HCT116 (cell line): ENCODE data around the gene SLC39A13. TPM values are rescaled to one million over a fixed set of nuclear protein-coding genes. Genes with fewer than 3 reads are reported as not detected.

Source experiments
- ATAC-seq: fragments of 200-7000 bp; cut with Tn5 transposase; 2 replicates; pipeline ENCODE4 v1.9.1; 2020; ENCODE audit warnings: mild to moderate bottlenecking, moderate library complexity
- BruUV-seq: library from RNA; stranded (reverse); fragments of 400-500 nt; replicated peaks from 2 replicates; lab custom pipeline; 2021; lab: Mats Ljungman, UMichigan
- CTCF ChIA-PET: fragments of 300-600 bp; sonication (Branson Sonifier 250); formaldehyde crosslinking; loops from one replicate; lab custom pipeline; 2021; ENCODE audit warnings: antibody characterized with exemption; lab: Charles Lee
- POLR2A ChIA-PET: fragments of 300-600, 350-600 bp; sonication (Branson Sonifier 250); formaldehyde crosslinking; loops from one replicate; lab custom pipeline; 2021; ENCODE audit warnings: antibody characterized with exemption; lab: Charles Lee
- RAD21 ChIA-PET, 2 experiments: fragments of 300-600 bp; sonication (Branson Sonifier 250); formaldehyde crosslinking; loops; one replicate each; lab custom pipeline; 2023; ENCODE audit warnings: low total read pairs in 2 of 2; ENCODE audit not compliant: uncharacterized antibody in 2 of 2, unreplicated experiment in 2 of 2, low non-redundant PET in 1 of 2; lab: Charles Lee
- DNase-seq: peaks from one replicate; pipeline ENCODE4 v3.0.0-alpha.2; 2010; ENCODE audit warnings: low read depth, low spot score
- H2AFZ ChIP-seq: fragments of 200-600 bp; shearing (Covaris generic), sonication (generic); 2 replicates; pipeline ENCODE4 v1.6.1; 2017; ENCODE audit warnings: low read depth, mixed run types, mixed read lengths, antibody characterized with exemption, low read length; ENCODE audit not compliant: poor library complexity, severe bottlenecking
- H3K27ac ChIP-seq: 2 replicates; pipeline ENCODE4 v1.5.1; 2012; ENCODE audit warnings: low read depth, low read length
- H3K27me3 ChIP-seq: fragments of 200-600 bp; sonication (generic); 2 replicates; pipeline ENCODE4 v1.6.1; 2016; ENCODE audit warnings: mixed run types, low read length, mixed read lengths; ENCODE audit not compliant: insufficient read depth
- H3K36me3 ChIP-seq, 2 experiments: fragments of 200-500 bp in 1 of 2; fragments of 200-600 bp in 1 of 2; sonication (Bioruptor generic) in 1 of 2; sonication (generic) in 1 of 2; 2 replicates each; pipeline versions ENCODE4 v1.5.1 to v1.6.1; 2014 to 2016; ENCODE audit warnings: low read length in 2 of 2, inconsistent platforms in 1 of 2, mixed read lengths in 1 of 2, mixed run types in 1 of 2; ENCODE audit not compliant: insufficient read depth in 2 of 2, control insufficient read depth in 1 of 2
- H3K4me1 ChIP-seq, 2 experiments: fragments of 200-600 bp in 1 of 2; sonication (generic) in 1 of 2; 2 replicates each; pipeline versions ENCODE4 v1.5.1 to v1.6.1; 2012 to 2017; ENCODE audit warnings: low read length in 2 of 2, inconsistent platforms in 1 of 2, mild to moderate bottlenecking in 1 of 2, mixed read lengths in 1 of 2, mixed run types in 1 of 2, moderate library complexity in 1 of 2; ENCODE audit not compliant: insufficient read depth in 2 of 2, control insufficient read depth in 1 of 2
- H3K4me2 ChIP-seq: fragments of 200-600 bp; sonication (generic); 2 replicates; pipeline ENCODE4 v1.6.1; 2017; ENCODE audit warnings: mixed run types, low read length, mixed read lengths
- H3K4me3 ChIP-seq, 2 experiments: fragments of 200-600 bp in 1 of 2; sonication (generic) in 1 of 2; replicated peaks in 1 of 2; 2 replicates each; pipeline ENCODE4 v1.5.1; 2011 to 2016; ENCODE audit warnings: low read length in 2 of 2, control low read depth in 1 of 2, low read depth in 1 of 2, mild to moderate bottlenecking in 1 of 2, mixed read lengths in 1 of 2, mixed run types in 1 of 2
- H3K79me2 ChIP-seq: fragments of 200-600 bp; sonication (generic); 2 replicates; pipeline ENCODE4 v1.6.1; 2017; ENCODE audit warnings: mild to moderate bottlenecking, mixed run types, low read length, moderate library complexity, mixed read lengths; ENCODE audit not compliant: insufficient read depth
- H3K9ac ChIP-seq: fragments of 200-600 bp; sonication (generic); 2 replicates; pipeline ENCODE4 v1.6.1; 2016; ENCODE audit warnings: low read length, mixed read lengths
- H3K9me2 ChIP-seq: fragments of 200-600 bp; sonication (generic), shearing (Covaris generic); 2 replicates; pipeline ENCODE4 v1.6.1; 2017; ENCODE audit warnings: mixed run types, mild to moderate bottlenecking, moderate library complexity; ENCODE audit not compliant: insufficient read depth
- H3K9me3 ChIP-seq, 2 experiments: fragments of 200-500 bp in 1 of 2; fragments of 200-600 bp in 1 of 2; sonication (Bioruptor generic) in 1 of 2; sonication (generic) in 1 of 2; 2 replicates each; pipeline ENCODE4 v1.6.1; 2014 to 2017; ENCODE audit warnings: low read length in 2 of 2, mixed read lengths in 2 of 2, inconsistent platforms in 1 of 2, low read depth in 1 of 2, mild to moderate bottlenecking in 1 of 2, mixed run types in 1 of 2, moderate library complexity in 1 of 2; ENCODE audit not compliant: control insufficient read depth in 1 of 2, insufficient read depth in 1 of 2
- H4K20me1 ChIP-seq: fragments of 200-600 bp; sonication (generic), shearing (Covaris generic); 2 replicates; pipeline ENCODE4 v1.6.1; 2017; ENCODE audit warnings: mixed run types, mild to moderate bottlenecking, moderate library complexity; ENCODE audit not compliant: insufficient read depth
- CBX3 ChIP-seq: IDR thresholded peaks from 2 replicates; pipeline ENCODE4 v1.6.1; 2012; ENCODE audit warnings: low read depth
- CEBPB ChIP-seq: IDR thresholded peaks from 2 replicates; pipeline ENCODE4 v1.6.1; 2012; ENCODE audit warnings: low read depth
- EGR1 ChIP-seq: IDR thresholded peaks from 2 replicates; pipeline ENCODE4 v1.6.1; 2012; ENCODE audit warnings: low read depth
- ELF1 ChIP-seq: IDR thresholded peaks from 2 replicates; pipeline ENCODE4 v1.6.1; 2012; ENCODE audit warnings: low read depth, borderline replicate concordance
- EZH2 ChIP-seq: fragments of 200-600 bp; sonication (generic); IDR thresholded peaks from 2 replicates; pipeline ENCODE4 v1.6.1; 2017; ENCODE audit warnings: antibody characterized with exemption, mixed run types
- EZH2phosphoT487 ChIP-seq: fragments of 200-600 bp; IDR thresholded peaks from 2 replicates; pipeline ENCODE4 v1.6.1; 2018; ENCODE audit warnings: antibody characterized with exemption, borderline replicate concordance
- JUND ChIP-seq: IDR thresholded peaks from 2 replicates; pipeline ENCODE4 v1.6.1; 2012
- POLR2A ChIP-seq: IDR thresholded peaks from 2 replicates; pipeline ENCODE4 v1.7.0; 2011; ENCODE audit warnings: borderline replicate concordance; ENCODE audit not compliant: insufficient read depth, insufficient read length; ENCODE audit errors: extremely low read depth
- RAD21 ChIP-seq: IDR thresholded peaks from 2 replicates; pipeline ENCODE4 v1.6.1; 2012; ENCODE audit warnings: low read depth, mild to moderate bottlenecking
- SP1 ChIP-seq: IDR thresholded peaks from 2 replicates; pipeline ENCODE4 v1.6.1; 2012; ENCODE audit warnings: low read depth
- SRF ChIP-seq: IDR thresholded peaks from 2 replicates; pipeline ENCODE4 v1.6.1; 2012; ENCODE audit warnings: low read depth
- TCF7L2 ChIP-seq: IDR thresholded peaks from 2 replicates; pipeline ENCODE4 v1.7.0; 2011; ENCODE audit warnings: borderline replicate concordance, inconsistent platforms; ENCODE audit not compliant: insufficient read depth, insufficient read length; ENCODE audit errors: extremely low read depth
- YY1 ChIP-seq: IDR thresholded peaks from 2 replicates; pipeline ENCODE4 v1.6.1; 2011; ENCODE audit warnings: low read length, low read depth, moderate library complexity, mild to moderate bottlenecking; ENCODE audit not compliant: insufficient replicate concordance; ENCODE audit errors: extremely low read depth
- intact Hi-C: fragments of 100-400 bp; cut with micrococcal nuclease; formaldehyde crosslinking; loops from 2 replicates; pipeline ENCODE4 v1.10.0; 2022
- total RNA-seq: library from RNA; stranded (reverse); gene quantifications from one replicate; pipeline ENCODE4 v1.2.1, GENCODE V29; 2021; ENCODE audit not compliant: unreplicated experiment
- TF ChIP-seq, protein P1 (sequence below): IDR thresholded peaks from 2 replicates; pipeline ENCODE4 v1.6.1; 2011; ENCODE audit warnings: mild to moderate bottlenecking, low read length, moderate library complexity; ENCODE audit not compliant: insufficient replicate concordance; ENCODE audit errors: extremely low read depth
- TF ChIP-seq, protein P2 (sequence below): IDR thresholded peaks from 2 replicates; pipeline ENCODE4 v1.6.1; 2012; ENCODE audit warnings: low read depth
- TF ChIP-seq, protein P3 (sequence below): IDR thresholded peaks from 2 replicates; pipeline ENCODE4 v1.6.1; 2012
- TF ChIP-seq, protein P4 (sequence below): IDR thresholded peaks from 2 replicates; pipeline ENCODE4 v1.6.1; 2012
- TF ChIP-seq, protein P5 (sequence below), 3 experiments: fragments of 200-600 bp in 1 of 3; sonication (generic) in 1 of 3; IDR thresholded peaks in 2 of 3; conservative IDR thresholded peaks in 1 of 3; 2 replicates each; pipeline ENCODE4 v1.5.1; 2012 to 2017; ENCODE audit warnings: low read depth in 2 of 3, low read length in 2 of 3, antibody characterized with exemption in 1 of 3, borderline replicate concordance in 1 of 3, control low read depth in 1 of 3, mild to moderate bottlenecking in 1 of 3, mixed read lengths in 1 of 3, mixed run types in 1 of 3, moderate library complexity in 1 of 3; ENCODE audit not compliant: insufficient read depth in 1 of 3

SLC39A13 gene
- total RNA-seq, 1 experiment from 2014 or later = 23.9 TPM

DNA sequence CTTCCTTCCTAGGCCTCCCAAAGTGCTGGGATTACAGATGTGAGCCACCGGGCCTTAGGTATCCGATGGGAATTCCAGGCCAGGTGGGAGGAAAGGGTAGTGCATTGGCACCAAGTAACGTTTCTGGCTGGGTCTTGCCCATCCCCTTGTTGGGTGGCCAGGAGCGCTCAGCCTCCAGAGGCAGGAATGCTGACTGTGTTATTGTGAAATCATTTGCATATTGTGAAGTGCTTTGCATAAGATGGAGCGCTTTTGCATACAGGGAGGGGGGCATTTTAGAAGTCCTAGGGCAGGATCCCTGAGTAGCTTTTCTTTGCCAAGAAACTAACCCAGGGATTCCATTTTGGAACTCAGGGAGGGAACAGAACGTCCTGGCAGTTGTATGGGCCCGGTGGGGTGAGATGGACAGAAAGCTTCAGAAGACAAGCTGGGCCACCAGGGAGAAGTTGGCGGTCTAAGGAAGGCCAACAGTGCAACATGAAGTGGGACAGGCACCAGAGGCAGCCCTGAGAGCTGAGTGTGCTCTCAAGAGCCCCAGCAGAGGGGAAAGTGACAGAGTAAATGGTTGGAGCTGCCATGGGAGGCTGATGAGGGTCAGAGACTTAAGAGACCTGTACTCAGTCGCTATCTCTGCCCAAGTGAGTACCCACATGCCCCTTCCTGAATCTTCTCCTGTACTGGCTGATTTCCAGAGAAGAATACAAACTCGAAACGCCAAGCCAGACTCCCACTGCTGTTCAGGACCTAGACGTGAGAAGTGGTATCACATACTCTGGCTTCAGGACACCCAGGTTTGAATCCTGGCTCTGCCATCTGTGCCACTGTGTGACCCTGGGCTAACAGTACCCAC, 1.3 kb upstream of the SLC39A13 start:
- Histone ChIP-seq H4K20me1 (no peaks in the 10 kb centered on the region), H3K9me3 (no peaks in the 10 kb centered on the region), H3K4me3 (peak overlapping the region; percentile 55 to 74), H2AFZ (no peak overlapping the region), H3K4me2 (peak overlapping the region; percentile 81), H3K36me3 (no peaks in the 10 kb centered on the region), H3K9ac (peak overlapping the region; percentile 78), H3K9me2 (no peaks in the 10 kb centered on the region), H3K79me2 (peaks cover 7% of the 10 kb centered on the region; the same call in 1 of the 2 replicates), H3K4me1 (peaks cover 19 to 22% of the 10 kb centered on the region in 2 experiments), H3K27me3 (no peaks in the 10 kb centered on the region), H3K27ac (peak overlapping the region; percentile 98)
- ATAC-seq (no peak), DNase-seq (no peak)
- BruUV-seq = TSS peak; percentile 95
- TF ChIP-seq EGR1 (no peak), YY1 (no peak), ELF1 (no peak), TCF7L2 (no peak), JUND (no peak), EZH2phosphoT487 (no peak), CEBPB (no peak), RAD21 (no peak), SP1 (no peak), POLR2A (no peak), CBX3 (no peak), SRF (no peak), EZH2 (no peak)
- TF ChIP-seq, protein P1, sequence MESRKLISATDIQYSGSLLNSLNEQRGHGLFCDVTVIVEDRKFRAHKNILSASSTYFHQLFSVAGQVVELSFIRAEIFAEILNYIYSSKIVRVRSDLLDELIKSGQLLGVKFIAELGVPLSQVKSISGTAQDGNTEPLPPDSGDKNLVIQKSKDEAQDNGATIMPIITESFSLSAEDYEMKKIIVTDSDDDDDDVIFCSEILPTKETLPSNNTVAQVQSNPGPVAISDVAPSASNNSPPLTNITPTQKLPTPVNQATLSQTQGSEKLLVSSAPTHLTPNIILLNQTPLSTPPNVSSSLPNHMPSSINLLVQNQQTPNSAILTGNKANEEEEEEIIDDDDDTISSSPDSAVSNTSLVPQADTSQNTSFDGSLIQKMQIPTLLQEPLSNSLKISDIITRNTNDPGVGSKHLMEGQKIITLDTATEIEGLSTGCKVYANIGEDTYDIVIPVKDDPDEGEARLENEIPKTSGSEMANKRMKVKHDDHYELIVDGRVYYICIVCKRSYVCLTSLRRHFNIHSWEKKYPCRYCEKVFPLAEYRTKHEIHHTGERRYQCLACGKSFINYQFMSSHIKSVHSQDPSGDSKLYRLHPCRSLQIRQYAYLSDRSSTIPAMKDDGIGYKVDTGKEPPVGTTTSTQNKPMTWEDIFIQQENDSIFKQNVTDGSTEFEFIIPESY = no peak
- TF ChIP-seq, protein P2, sequence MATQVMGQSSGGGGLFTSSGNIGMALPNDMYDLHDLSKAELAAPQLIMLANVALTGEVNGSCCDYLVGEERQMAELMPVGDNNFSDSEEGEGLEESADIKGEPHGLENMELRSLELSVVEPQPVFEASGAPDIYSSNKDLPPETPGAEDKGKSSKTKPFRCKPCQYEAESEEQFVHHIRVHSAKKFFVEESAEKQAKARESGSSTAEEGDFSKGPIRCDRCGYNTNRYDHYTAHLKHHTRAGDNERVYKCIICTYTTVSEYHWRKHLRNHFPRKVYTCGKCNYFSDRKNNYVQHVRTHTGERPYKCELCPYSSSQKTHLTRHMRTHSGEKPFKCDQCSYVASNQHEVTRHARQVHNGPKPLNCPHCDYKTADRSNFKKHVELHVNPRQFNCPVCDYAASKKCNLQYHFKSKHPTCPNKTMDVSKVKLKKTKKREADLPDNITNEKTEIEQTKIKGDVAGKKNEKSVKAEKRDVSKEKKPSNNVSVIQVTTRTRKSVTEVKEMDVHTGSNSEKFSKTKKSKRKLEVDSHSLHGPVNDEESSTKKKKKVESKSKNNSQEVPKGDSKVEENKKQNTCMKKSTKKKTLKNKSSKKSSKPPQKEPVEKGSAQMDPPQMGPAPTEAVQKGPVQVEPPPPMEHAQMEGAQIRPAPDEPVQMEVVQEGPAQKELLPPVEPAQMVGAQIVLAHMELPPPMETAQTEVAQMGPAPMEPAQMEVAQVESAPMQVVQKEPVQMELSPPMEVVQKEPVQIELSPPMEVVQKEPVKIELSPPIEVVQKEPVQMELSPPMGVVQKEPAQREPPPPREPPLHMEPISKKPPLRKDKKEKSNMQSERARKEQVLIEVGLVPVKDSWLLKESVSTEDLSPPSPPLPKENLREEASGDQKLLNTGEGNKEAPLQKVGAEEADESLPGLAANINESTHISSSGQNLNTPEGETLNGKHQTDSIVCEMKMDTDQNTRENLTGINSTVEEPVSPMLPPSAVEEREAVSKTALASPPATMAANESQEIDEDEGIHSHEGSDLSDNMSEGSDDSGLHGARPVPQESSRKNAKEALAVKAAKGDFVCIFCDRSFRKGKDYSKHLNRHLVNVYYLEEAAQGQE = no peak
- TF ChIP-seq, protein P3, sequence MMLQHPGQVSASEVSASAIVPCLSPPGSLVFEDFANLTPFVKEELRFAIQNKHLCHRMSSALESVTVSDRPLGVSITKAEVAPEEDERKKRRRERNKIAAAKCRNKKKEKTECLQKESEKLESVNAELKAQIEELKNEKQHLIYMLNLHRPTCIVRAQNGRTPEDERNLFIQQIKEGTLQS = no peak
- TF ChIP-seq, protein P4, sequence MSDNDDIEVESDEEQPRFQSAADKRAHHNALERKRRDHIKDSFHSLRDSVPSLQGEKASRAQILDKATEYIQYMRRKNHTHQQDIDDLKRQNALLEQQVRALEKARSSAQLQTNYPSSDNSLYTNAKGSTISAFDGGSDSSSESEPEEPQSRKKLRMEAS = no peak
- TF ChIP-seq, protein P5, sequence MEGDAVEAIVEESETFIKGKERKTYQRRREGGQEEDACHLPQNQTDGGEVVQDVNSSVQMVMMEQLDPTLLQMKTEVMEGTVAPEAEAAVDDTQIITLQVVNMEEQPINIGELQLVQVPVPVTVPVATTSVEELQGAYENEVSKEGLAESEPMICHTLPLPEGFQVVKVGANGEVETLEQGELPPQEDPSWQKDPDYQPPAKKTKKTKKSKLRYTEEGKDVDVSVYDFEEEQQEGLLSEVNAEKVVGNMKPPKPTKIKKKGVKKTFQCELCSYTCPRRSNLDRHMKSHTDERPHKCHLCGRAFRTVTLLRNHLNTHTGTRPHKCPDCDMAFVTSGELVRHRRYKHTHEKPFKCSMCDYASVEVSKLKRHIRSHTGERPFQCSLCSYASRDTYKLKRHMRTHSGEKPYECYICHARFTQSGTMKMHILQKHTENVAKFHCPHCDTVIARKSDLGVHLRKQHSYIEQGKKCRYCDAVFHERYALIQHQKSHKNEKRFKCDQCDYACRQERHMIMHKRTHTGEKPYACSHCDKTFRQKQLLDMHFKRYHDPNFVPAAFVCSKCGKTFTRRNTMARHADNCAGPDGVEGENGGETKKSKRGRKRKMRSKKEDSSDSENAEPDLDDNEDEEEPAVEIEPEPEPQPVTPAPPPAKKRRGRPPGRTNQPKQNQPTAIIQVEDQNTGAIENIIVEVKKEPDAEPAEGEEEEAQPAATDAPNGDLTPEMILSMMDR (IDR thresholded peaks at IDR 0.05 in 2 of 3, conservative IDR thresholded peaks at IDR 0.05 in 1 of 3; ENCODE audit: borderline replicate concordance in 1 of 3, insufficient read depth in 1 of 3, low read depth in 2 of 3, low read length in 2 of 3) = no peak
- ChIA-PET CTCF (interaction anchor here (1.1 to 1.7 kb wide), 3 partner anchors 8 to 52 kb away, joined by 4 to 8 read pairs (median 5); no protein-coding TSS in a partner anchor), POLR2A (interaction anchor here (1.5 kb wide), 1 partner anchor 33 kb away, joined by 5 read pairs; no protein-coding TSS in a partner anchor), RAD21 (interaction anchor here in 1 of 2 experiments (0.7 kb wide), 1 partner anchor 9 kb away, joined by 3 read pairs; no protein-coding TSS in a partner anchor)
- intact Hi-C loops = no loop called here
